ENCODE measurements around the gene INTS11. TPM values are rescaled to one million over a fixed set of nuclear protein-coding genes. Genes with fewer than 3 reads are reported as not detected.

INTS11 gene
- total and polyA plus RNA-seq, 2 of the 13 experiments (the other 11 are each of a cell fraction or from before 2014, with no cell fraction given) = 52.8 to 94.8 TPM

GRCh38 chr1:1361982-1362423 lies 37.5 kb upstream of the INTS11 start (continued):
- TF ChIP-seq ZNF792 (CRISPR knock-in tag; IDR thresholded peaks at IDR 0.05) (0 out of 2 replicates have a peak, but pooled peaks have one; percentile 49), REL (CRISPR knock-in tag; conservative IDR thresholded peaks at IDR 0.05) (no peak), ZNF430 (CRISPR knock-in tag; IDR thresholded peaks at IDR 0.05) (no peak), RARA (CRISPR knock-in tag; IDR thresholded peaks at IDR 0.05) (peak; percentile 13; the same call in 1 of the 2 replicates), ZFX (CRISPR knock-in tag; IDR thresholded peaks at IDR 0.05; ENCODE audit: low read depth) (peak; percentile 82), ARNT2 (CRISPR knock-in tag; IDR thresholded peaks at IDR 0.05; ENCODE audit: low read depth) (no peak), ZNF382 (CRISPR knock-in tag; IDR thresholded peaks at IDR 0.05; ENCODE audit: borderline replicate concordance) (no peak), ZNF484 (CRISPR knock-in tag; IDR thresholded peaks at IDR 0.05; ENCODE audit: borderline replicate concordance, low read depth) (no peak), KDM2A (CRISPR knock-in tag; IDR thresholded peaks at IDR 0.05; ENCODE audit: borderline replicate concordance, low read depth) (peak; percentile 52; the same call in 1 of the 2 replicates), IRF2 (CRISPR knock-in tag; IDR thresholded peaks at IDR 0.05) (no peak; the same call in 1 of the 2 replicates), ZMYM3 (CRISPR knock-in tag; IDR thresholded peaks at IDR 0.05) (0 out of 2 replicates have a peak, but pooled peaks have one; percentile 10), MEIS1 (CRISPR knock-in tag; IDR thresholded peaks at IDR 0.05; ENCODE audit: borderline replicate concordance) (0 out of 2 replicates have a peak, but pooled peaks have one; percentile 33), SRSF4 (IDR thresholded peaks at IDR 0.05; ENCODE audit: low read depth, low read length, poor library complexity, severe bottlenecking) (no peak), SNRNP70 (IDR thresholded peaks at IDR 0.05; ENCODE audit: low read depth, low read length) (no peak), ZNF772 (CRISPR knock-in tag; IDR thresholded peaks at IDR 0.05) (peak; percentile 51; the same call in 1 of the 2 replicates), NFYC (CRISPR knock-in tag; IDR thresholded peaks at IDR 0.05) (0 out of 2 replicates have a peak, but pooled peaks have one; percentile 24), GATAD1 (CRISPR knock-in tag; IDR thresholded peaks at IDR 0.05) (peak; percentile 51; the same call in 1 of the 2 replicates), TARDBP (CRISPR knock-in tag; IDR thresholded peaks at IDR 0.05) (0 out of 2 replicates have a peak, but pooled peaks have one; percentile 34), ZBTB33 (CRISPR knock-in tag; IDR thresholded peaks at IDR 0.05) (no peak), ZNF207 (IDR thresholded peaks at IDR 0.05; ENCODE audit: borderline replicate concordance) (no peak), MAF1 (CRISPR knock-in tag; IDR thresholded peaks at IDR 0.05; ENCODE audit: borderline replicate concordance) (no peak), POLR2G (IDR thresholded peaks at IDR 0.05; ENCODE audit: low read depth, low read length) (peak; percentile 63; the same call in 1 of the 2 replicates), SRF (IDR thresholded peaks at IDR 0.05; ENCODE audit: low read depth, low read length) (no peak)
- TF ChIP-seq, protein P1, sequence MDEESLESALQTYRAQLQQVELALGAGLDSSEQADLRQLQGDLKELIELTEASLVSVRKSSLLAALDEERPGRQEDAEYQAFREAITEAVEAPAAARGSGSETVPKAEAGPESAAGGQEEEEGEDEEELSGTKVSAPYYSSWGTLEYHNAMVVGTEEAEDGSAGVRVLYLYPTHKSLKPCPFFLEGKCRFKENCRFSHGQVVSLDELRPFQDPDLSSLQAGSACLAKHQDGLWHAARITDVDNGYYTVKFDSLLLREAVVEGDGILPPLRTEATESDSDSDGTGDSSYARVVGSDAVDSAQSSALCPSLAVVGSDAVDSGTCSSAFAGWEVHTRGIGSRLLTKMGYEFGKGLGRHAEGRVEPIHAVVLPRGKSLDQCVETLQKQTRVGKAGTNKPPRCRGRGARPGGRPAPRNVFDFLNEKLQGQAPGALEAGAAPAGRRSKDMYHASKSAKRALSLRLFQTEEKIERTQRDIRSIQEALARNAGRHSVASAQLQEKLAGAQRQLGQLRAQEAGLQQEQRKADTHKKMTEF (CRISPR knock-in tag; IDR thresholded peaks at IDR 0.05) = peak; percentile 31; the same call in 1 of the 2 replicates
- TF ChIP-seq, protein P2, sequence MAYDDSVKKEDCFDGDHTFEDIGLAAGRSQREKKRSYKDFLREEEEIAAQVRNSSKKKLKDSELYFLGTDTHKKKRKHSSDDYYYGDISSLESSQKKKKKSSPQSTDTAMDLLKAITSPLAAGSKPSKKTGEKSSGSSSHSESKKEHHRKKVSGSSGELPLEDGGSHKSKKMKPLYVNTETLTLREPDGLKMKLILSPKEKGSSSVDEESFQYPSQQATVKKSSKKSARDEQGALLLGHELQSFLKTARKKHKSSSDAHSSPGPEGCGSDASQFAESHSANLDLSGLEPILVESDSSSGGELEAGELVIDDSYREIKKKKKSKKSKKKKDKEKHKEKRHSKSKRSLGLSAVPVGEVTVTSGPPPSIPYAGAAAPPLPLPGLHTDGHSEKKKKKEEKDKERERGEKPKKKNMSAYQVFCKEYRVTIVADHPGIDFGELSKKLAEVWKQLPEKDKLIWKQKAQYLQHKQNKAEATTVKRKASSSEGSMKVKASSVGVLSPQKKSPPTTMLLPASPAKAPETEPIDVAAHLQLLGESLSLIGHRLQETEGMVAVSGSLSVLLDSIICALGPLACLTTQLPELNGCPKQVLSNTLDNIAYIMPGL (CRISPR knock-in tag; IDR thresholded peaks at IDR 0.05; ENCODE audit: borderline replicate concordance in 1 of 2, low read depth in 1 of 2) = peak; percentile 62 to 63; a peak in 3 of 4 replicates
- TF ChIP-seq, protein P3, sequence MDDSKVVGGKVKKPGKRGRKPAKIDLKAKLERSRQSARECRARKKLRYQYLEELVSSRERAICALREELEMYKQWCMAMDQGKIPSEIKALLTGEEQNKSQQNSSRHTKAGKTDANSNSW (CRISPR knock-in tag; IDR thresholded peaks at IDR 0.05; ENCODE audit: borderline replicate concordance) = no peak
